ENCODE data around the gene PDILT.

The PDILT gene

DNA sequence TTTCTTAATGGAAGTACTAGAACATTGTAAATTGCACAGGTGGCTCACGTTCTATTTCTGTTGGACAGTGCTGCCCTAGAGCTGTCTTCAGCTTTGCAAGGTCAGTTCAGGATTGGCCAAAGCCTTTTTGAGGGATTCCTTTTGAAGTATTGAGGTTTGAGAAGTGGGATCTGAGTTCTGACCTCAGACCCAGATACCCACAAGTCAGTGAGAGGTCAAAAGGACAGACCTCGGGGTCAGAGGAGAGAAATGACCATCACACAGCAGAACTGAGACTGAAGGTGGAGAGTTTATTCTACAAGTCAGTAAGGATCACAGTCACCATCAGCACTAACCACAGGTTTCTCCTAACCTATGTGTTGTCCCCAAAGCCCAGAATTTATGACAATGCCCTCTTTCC lies 6.5 kb upstream of the PDILT start:
- Histone ChIP-seq H3K27me3 (replicated peaks) (no peaks in the 10 kb centered on the region), H3K27ac (no peak overlapping the region), H3K4me3 (ENCODE audit: low read depth, low read length) (no peak overlapping the region), H3K36me3 (replicated peaks) (no peaks in the 10 kb centered on the region)
- DNase-seq, result no peak
- TF ChIP-seq, protein P1, sequence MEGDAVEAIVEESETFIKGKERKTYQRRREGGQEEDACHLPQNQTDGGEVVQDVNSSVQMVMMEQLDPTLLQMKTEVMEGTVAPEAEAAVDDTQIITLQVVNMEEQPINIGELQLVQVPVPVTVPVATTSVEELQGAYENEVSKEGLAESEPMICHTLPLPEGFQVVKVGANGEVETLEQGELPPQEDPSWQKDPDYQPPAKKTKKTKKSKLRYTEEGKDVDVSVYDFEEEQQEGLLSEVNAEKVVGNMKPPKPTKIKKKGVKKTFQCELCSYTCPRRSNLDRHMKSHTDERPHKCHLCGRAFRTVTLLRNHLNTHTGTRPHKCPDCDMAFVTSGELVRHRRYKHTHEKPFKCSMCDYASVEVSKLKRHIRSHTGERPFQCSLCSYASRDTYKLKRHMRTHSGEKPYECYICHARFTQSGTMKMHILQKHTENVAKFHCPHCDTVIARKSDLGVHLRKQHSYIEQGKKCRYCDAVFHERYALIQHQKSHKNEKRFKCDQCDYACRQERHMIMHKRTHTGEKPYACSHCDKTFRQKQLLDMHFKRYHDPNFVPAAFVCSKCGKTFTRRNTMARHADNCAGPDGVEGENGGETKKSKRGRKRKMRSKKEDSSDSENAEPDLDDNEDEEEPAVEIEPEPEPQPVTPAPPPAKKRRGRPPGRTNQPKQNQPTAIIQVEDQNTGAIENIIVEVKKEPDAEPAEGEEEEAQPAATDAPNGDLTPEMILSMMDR (IDR thresholded peaks at IDR 0.05; ENCODE audit: low read depth, low read length, missing control alignments), result no peak
- in situ Hi-C loops (cut with HindIII; ENCODE audit: low pct_ligation_motif_present, low sequenced_read_pairs), result no loop called here

DNA sequence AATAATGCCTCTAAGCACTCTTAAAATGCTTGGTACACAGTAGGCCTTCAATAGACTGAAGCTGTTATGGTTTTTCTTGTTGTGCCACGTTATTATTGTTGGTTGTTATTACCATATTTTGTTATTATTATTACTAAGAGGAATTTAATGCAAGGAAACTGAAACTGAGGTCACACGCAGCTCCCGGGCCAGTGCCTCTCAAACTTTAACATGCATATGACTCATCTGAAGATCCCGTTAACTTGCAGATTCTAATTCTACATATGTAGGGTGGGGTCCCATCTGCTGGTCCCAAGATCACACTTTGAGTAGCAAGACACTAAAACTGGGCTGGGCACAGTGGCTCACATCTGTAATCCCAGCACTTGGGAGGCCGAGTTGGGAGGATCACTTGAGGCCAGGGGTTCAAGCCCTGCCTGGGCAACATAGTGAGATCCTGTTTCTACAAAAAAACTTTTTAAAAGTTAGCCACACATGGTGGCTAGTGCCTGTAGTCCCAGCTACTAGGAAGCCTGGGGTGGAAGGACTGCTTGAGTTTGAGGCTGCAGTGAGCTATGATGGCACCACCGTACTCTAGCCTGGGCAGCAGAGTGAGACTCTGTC lies 5.7 kb upstream of the PDILT start:
- peak; percentile 4 for DNase-seq
- TF ChIP-seq, protein P1 (IDR thresholded peaks at IDR 0.05; ENCODE audit: low read depth, low read length, missing control alignments), result no peak
- no peaks in the 10 kb centered on the region for H3K36me3 ChIP-seq (replicated peaks)
- no peak overlapping the region for H3K4me3 ChIP-seq (ENCODE audit: low read depth, low read length)
- no peaks in the 10 kb centered on the region for H3K27me3 ChIP-seq (replicated peaks)
- in situ Hi-C loops (cut with HindIII; ENCODE audit: low pct_ligation_motif_present, low sequenced_read_pairs), result no loop called here
- no peak overlapping the region for H3K27ac ChIP-seq

DNA sequence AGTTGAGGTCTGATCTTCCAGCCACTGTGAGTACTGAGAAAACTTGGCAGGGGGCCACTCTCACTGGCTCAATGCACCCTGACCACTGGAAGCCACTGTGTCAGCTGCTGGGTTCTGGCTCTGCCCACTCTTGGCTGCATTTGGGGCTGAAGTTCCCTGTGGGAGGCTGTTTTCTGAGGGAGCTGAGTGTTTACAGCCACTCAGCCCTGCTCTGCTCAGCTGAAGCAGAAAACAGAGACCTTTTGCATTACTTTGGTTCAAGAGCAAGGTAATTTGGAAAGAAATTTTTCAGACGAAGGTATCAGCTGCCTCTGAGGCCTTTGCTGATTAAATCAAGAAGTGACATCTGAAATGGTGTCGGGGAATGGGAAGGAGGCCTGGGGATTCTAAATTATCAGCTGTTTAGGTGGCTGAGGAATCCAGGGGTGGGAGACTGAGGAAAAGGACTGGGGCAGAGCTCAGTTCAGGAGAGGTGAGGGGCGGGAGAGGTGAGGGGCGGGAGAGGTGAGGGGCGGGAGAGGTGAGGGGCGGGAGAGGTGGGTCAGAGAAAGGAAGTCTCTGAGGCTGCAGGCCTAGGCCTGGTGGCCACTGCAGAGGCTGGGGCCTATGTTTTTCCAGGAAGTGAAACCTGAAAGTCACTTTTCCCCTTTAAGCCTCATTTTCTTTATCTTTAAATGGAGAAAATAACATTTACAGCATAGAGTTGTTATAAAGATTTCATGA lies 5.0 kb upstream of the PDILT start, which contains the start of gene ACSM5:
ACSM5 (plus strand) TSS at position 137 of the 723 bp plus-strand sequence. CDS start 1,951 bp downstream, outside the sequence.
- Histone ChIP-seq H3K4me3 (ENCODE audit: low read depth, low read length) (no peak within 1 kb of the TSS), H3K27me3 (replicated peaks) (no peaks in the 10 kb centered on the region), H3K36me3 (replicated peaks) (no peaks in the 10 kb centered on the region), H3K27ac (no peak within 1 kb of the TSS)
- in situ Hi-C loops (cut with HindIII; ENCODE audit: low pct_ligation_motif_present, low sequenced_read_pairs), result no loop called here
- TF ChIP-seq, protein P1 (IDR thresholded peaks at IDR 0.05; ENCODE audit: low read depth, low read length, missing control alignments), result no peak
- DNase-seq, result no peak

DNA sequence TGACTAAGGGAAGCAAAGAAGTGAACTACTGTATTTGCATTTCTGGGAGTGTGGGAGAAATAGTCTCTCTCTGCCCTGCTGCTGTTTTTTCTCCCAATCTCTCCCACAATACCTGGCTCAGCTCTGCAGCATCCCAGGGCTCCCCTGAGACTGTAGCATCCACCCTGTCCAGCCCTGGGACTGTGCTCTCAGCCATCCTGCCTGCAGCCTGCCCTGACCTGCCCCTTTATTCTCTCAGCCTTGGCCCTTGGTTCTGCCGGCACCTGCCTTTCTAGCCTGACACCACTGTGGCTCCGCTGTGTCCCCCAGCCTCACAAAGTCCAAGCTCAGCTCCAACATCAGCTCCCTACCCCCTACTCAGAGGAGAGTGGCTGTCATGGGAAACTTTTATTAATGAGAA lies 1.9 kb downstream of the PDILT start:
- no peak for DNase-seq
- TF ChIP-seq, protein P1 (IDR thresholded peaks at IDR 0.05; ENCODE audit: low read depth, low read length, missing control alignments), result no peak
- in situ Hi-C loops (cut with HindIII; ENCODE audit: low pct_ligation_motif_present, low sequenced_read_pairs), result no loop called here
- H3K27ac ChIP-seq, result no peak overlapping the region
- no peak overlapping the region for H3K4me3 ChIP-seq (ENCODE audit: low read depth, low read length)
- H3K36me3 ChIP-seq (replicated peaks), result no peaks in the 10 kb centered on the region
- H3K27me3 ChIP-seq (replicated peaks), result no peaks in the 10 kb centered on the region

DNA sequence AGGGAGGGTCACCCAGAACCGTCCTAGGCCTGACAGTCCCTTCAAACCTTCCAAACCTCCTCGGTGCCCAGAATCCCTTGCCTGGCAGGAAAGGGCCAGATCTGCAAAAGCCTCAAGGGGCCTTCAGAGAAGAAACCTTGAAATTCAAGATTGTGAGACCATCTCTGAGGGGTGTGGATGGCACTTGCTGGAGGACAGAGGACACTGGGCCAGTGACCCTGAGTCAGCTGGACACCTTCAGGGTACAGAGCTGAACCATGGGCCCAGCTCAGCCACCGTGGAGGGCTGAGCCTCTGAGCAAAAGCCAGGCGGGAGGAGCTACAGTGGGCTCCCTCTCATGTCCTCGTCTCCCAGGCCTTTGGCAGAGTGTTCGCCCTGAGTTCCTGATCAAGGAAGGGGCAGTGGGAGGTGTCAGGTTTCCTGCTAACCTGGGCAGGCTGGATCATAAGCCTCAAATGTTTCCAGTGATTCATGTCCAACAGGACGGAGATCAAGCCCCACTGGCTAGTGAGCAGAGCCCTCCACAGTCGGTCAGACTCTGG lies 3.0 kb downstream of the PDILT start:
- TF ChIP-seq, protein P1 (IDR thresholded peaks at IDR 0.05; ENCODE audit: low read depth, low read length, missing control alignments), result no peak
- no peak overlapping the region for H3K27ac ChIP-seq
- H3K27me3 ChIP-seq (replicated peaks), result no peaks in the 10 kb centered on the region
- H3K4me3 ChIP-seq (ENCODE audit: low read depth, low read length), result no peak overlapping the region
- no peaks in the 10 kb centered on the region for H3K36me3 ChIP-seq (replicated peaks)
- in situ Hi-C loops (cut with HindIII; ENCODE audit: low pct_ligation_motif_present, low sequenced_read_pairs), result no loop called here
- no peak for DNase-seq
